ENCODE data around the gene SMIM43.
"Not testable (repeated sequence)": the region's sequence is repeated elsewhere in the genome, so short reads cannot be mapped to it uniquely, and the experiment has no call there.

Gene SMIM43

GRCh38 chr4:121733942-121734341 is 31.0 kb downstream of the SMIM43 start:
- no peak for DNase-seq

GRCh38 chr4:121729753-121730152 is 35.2 kb downstream of the SMIM43 start:
- not testable (repeated sequence) for DNase-seq

- DNase-seq, result no peak
These were observed 36.2 kb downstream of the SMIM43 start for GRCh38 chr4:121728798-121729226.

- DNase-seq, result no peak
These were observed 36.9 kb downstream of the SMIM43 start for GRCh38 chr4:121728066-121728465.

- DNase-seq, result peak; percentile 78
These were observed 38.2 kb downstream of the SMIM43 start for GRCh38 chr4:121726642-121727268.

GRCh38 chr4:121724671-121725070 is 40.3 kb downstream of the SMIM43 start:
- DNase-seq, result no peak

- no peak for DNase-seq
These were observed 43.3 kb downstream of the SMIM43 start for GRCh38 chr4:121721700-121722099.

GRCh38 chr4:121720109-121720508 is 44.9 kb downstream of the SMIM43 start:
- DNase-seq, result no peak

GRCh38 chr4:121717680-121718237 is 47.2 kb downstream of the SMIM43 start:
- DNase-seq, result no peak

- no peak for DNase-seq
These were observed 50.4 kb downstream of the SMIM43 start for GRCh38 chr4:121714548-121714947.

GRCh38 chr4:121712783-121713182 is 52.2 kb downstream of the SMIM43 start:
- DNase-seq, result no peak

- DNase-seq, result no peak
These were observed 52.8 kb downstream of the SMIM43 start for GRCh38 chr4:121712001-121712651.

- DNase-seq, result peak; percentile 34
These were observed 53.5 kb downstream of the SMIM43 start for GRCh38 chr4:121711263-121712000.

GRCh38 chr4:121709766-121710405 is 55.1 kb downstream of the SMIM43 start:
- no peak for DNase-seq

All from hematopoietic multipotent progenitor cell treated with erythropoietin and hydrocortisone succinate and interleukin-3 and kit ligand, for 6 days (in vitro differentiated cells).